Loucy (cell line): Measurements from ENCODE around the gene RETREG2.

Experiments
- EZH2phosphoT487 ChIP-seq: fragments of 200-600 bp; IDR thresholded peaks from 2 replicates; pipeline ENCODE4 v1.6.1; 2018; ENCODE audit warnings: antibody characterized with exemption, mild to moderate bottlenecking, moderate library complexity, borderline replicate concordance
- TF ChIP-seq, protein P1 (sequence below): fragments of 200-600 bp; sonication (generic); conservative IDR thresholded peaks from 2 replicates; pipeline ENCODE4 v1.5.1; 2014; ENCODE audit warnings: mild to moderate bottlenecking, antibody characterized with exemption, low read length

DNA sequence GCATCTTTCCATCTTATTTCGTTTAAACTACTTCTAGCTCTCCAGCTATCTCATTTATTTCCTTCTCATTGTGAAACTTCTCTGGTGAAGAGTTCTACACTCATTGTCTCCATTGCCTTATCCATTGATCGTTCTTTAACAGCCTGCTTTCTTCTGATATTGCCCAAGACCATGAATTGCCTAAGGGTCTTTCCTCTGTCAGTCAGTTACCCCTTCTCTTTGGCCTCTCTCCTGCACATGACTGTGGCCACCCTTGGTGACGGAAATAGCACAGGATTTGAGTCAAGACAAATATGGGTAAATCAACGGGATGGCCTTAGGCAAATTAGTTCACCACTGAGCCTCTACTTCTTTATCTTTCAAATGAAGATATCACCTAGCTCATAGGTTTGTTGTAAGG lies 44.1 kb upstream of the RETREG2 start:
- TF ChIP-seq, protein P1, sequence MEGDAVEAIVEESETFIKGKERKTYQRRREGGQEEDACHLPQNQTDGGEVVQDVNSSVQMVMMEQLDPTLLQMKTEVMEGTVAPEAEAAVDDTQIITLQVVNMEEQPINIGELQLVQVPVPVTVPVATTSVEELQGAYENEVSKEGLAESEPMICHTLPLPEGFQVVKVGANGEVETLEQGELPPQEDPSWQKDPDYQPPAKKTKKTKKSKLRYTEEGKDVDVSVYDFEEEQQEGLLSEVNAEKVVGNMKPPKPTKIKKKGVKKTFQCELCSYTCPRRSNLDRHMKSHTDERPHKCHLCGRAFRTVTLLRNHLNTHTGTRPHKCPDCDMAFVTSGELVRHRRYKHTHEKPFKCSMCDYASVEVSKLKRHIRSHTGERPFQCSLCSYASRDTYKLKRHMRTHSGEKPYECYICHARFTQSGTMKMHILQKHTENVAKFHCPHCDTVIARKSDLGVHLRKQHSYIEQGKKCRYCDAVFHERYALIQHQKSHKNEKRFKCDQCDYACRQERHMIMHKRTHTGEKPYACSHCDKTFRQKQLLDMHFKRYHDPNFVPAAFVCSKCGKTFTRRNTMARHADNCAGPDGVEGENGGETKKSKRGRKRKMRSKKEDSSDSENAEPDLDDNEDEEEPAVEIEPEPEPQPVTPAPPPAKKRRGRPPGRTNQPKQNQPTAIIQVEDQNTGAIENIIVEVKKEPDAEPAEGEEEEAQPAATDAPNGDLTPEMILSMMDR = no peak
- no peak for TF ChIP-seq EZH2phosphoT487
